Measurements from ENCODE around the gene ZCCHC7. TPM values are rescaled to one million over a fixed set of nuclear protein-coding genes. Genes with fewer than 3 reads are reported as not detected.
"Not testable (repeated sequence)": the region's sequence is repeated elsewhere in the genome, so short reads cannot be mapped to it uniquely, and the experiment has no call there.

The ZCCHC7 gene
- total and polyA plus RNA-seq, 4 donors: 9.8 to 30.5 (median 18.8) TPM

DNA sequence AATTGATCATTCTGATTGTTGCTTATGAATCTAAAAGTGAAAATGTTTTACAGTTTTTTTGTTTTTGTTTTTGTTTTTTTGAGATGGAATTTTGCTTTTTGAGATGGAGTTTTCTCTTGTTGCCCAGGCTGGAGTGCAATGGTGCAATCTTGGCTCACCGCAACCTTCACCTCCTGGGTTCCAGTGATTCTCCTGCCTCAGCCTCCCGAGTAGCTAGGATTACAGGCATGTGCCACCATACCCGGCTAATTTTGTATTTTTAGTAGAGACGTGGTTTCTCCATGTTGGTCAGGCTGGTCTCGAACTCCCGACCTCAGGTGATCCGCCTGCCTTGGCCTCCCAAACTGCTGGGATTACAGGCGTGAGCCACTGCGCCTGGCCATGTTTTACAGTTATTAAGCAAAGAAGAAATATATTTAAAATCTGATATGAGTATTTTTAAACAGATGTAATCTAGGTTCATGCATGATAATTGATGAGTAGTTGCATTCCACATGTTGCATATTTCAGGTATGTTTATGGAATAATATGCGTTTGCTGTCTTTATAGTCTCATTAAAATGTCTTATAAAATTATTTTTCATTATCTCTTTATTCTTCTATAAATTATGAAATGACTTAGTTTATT is 171.4 kb downstream of the ZCCHC7 start:
- H3K27ac ChIP-seq (ENCODE audit: low read depth in 1 of 2, low read length in 2 of 2); H3K4me1 ChIP-seq (ENCODE audit: control insufficient read depth in 1 of 2, insufficient read depth in 2 of 2, low read length in 2 of 2); DNase-seq; intact Hi-C loops (cut with DNase I); H3K4me3 ChIP-seq (ENCODE audit: low read length in 2 of 2); H3K27me3 ChIP-seq (ENCODE audit: control insufficient read depth in 1 of 2, insufficient read depth in 2 of 2, low read length in 1 of 2); H3K9me3 ChIP-seq (ENCODE audit: control insufficient read depth, low read length); ATAC-seq (ENCODE audit: low FRiP score); H3K36me3 ChIP-seq (ENCODE audit: control insufficient read depth in 1 of 2, insufficient read depth in 2 of 2, low read length in 1 of 2): not testable (repeated sequence)
- 98 to 99% methylated on average over 10 of the region's 10 CpGs for WGBS, 2 donors

DNA sequence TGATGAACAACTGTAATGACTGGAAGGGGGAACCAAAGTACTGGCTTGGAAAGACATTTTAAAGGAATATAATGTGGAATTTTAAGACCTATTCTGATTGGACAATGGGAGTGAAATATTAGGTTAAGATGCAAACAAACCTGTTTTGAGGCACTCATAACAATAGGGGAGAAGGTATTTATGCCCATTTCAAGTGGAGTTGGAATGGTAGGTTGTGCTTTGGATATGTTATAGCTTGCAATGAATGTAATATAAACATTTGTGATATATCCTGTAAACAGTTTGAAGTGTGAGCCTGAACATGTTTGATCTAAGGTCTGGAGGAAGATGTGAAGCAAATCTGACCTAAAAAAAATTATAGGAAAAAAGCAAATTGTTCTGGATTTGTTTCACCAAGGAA is 172.5 kb downstream of the ZCCHC7 start:
- H3K9me3 ChIP-seq (ENCODE audit: control insufficient read depth, low read length): no peaks in the 10 kb centered on the region
- intact Hi-C loops (cut with DNase I): no loop called here
- H3K4me1 ChIP-seq (ENCODE audit: control insufficient read depth in 1 of 2, insufficient read depth in 2 of 2, low read length in 2 of 2): no peaks in the 10 kb centered on the region
- H3K27ac ChIP-seq (ENCODE audit: low read depth in 1 of 2, low read length in 2 of 2): no peak overlapping the region
- no peaks in the 10 kb centered on the region for H3K36me3 ChIP-seq (ENCODE audit: control insufficient read depth in 1 of 2, insufficient read depth in 2 of 2, low read length in 1 of 2)
- no peak overlapping the region for H3K4me3 ChIP-seq (ENCODE audit: low read length in 2 of 2)
- DNase-seq (no peak), ATAC-seq (ENCODE audit: low FRiP score) (no peak)
- no peaks in the 10 kb centered on the region for H3K27me3 ChIP-seq (ENCODE audit: control insufficient read depth in 1 of 2, insufficient read depth in 2 of 2, low read length in 1 of 2)

DNA sequence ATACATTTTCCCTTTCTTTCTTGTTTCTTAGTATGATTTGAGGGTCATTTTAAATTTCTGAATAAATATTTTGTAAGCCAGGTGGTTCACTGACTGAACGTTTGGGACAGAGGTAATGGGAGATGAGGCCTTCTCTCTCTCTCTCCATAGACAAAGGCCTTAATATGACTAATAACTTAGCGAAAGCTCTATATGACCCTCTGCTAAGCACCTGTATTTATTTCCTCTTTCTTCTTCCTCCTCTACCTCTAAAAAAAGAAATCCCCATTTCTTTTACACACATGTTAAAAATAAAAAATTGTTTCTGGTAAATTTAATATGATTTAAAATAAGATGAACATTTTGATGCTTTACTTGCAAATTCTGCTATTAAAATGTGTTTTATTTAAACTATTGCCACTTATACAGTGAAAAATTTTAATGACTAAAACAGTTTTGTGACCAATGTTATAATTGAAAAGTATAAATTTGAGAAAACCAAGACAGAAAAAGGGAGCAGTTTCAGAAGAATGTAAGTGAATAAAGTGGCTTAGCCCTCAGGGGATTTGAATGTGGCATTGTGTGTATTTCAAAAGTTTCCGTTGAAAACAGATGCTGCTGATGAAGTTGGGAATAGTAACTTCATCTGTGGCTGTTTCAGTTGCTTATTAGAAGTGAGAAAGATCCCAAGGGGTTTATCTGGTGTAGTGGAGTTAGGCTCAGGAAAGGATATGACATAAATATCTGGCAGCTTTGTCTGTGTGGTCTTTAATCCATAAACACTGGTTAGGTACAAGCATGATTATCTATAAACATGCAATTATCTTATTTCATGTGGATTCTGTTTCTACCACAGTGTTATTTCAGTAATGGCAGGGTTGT is 173.5 kb downstream of the ZCCHC7 start:
- WGBS, 2 donors: 63 to 71% methylated on average over 3 of the region's 3 CpGs
- intact Hi-C loops (cut with DNase I): no loop called here

DNA sequence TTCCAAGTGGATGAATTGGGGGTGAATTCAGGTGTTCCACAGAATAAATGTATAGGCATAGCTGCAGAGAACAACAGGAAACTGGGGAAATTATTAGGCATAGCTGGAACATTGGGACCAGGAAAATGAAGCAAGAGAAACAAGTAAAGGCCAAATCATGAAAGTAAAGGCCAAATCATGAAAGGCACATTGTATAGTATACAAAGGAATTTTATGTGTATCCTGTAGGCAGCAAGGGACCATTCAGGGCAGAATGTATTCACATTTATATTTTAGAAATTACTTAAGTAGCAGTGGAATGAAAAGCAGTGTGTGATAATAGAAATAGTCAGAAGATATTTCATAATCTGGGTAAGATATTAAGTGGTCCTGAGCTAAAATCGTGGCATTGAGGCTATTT is 174.8 kb downstream of the ZCCHC7 start:
- DNase-seq: no peak
- H3K27me3 ChIP-seq (ENCODE audit: control insufficient read depth in 1 of 2, insufficient read depth in 2 of 2, low read length in 1 of 2): no peaks in the 10 kb centered on the region
- H3K4me1 ChIP-seq (ENCODE audit: control insufficient read depth in 1 of 2, insufficient read depth in 2 of 2, low read length in 2 of 2): no peaks in the 10 kb centered on the region
- ATAC-seq (ENCODE audit: low FRiP score): no peak
- H3K36me3 ChIP-seq (ENCODE audit: control insufficient read depth in 1 of 2, insufficient read depth in 2 of 2, low read length in 1 of 2): no peaks in the 10 kb centered on the region
- intact Hi-C loops (cut with DNase I): no loop called here
- H3K4me3 ChIP-seq (ENCODE audit: low read length in 2 of 2): no peak overlapping the region
- no peaks in the 10 kb centered on the region for H3K9me3 ChIP-seq (ENCODE audit: control insufficient read depth, low read length)
- 23 to 30% methylated on average over 1 of the region's 1 CpG for WGBS, 2 donors
- no peak overlapping the region for H3K27ac ChIP-seq (ENCODE audit: low read depth in 1 of 2, low read length in 2 of 2)

More for the DNA sequence above, 173.5 kb downstream of the ZCCHC7 start:
- H3K4me3 ChIP-seq (ENCODE audit: low read length in 2 of 2): no peak overlapping the region
- H3K27me3 ChIP-seq (ENCODE audit: control insufficient read depth in 1 of 2, insufficient read depth in 2 of 2, low read length in 1 of 2): no peaks in the 10 kb centered on the region
- H3K9me3 ChIP-seq (ENCODE audit: control insufficient read depth, low read length): no peaks in the 10 kb centered on the region
- H3K36me3 ChIP-seq (ENCODE audit: control insufficient read depth in 1 of 2, insufficient read depth in 2 of 2, low read length in 1 of 2): no peaks in the 10 kb centered on the region
- no peak overlapping the region for H3K27ac ChIP-seq (ENCODE audit: low read depth in 1 of 2, low read length in 2 of 2)
- DNase-seq (no peak), ATAC-seq (ENCODE audit: low FRiP score) (no peak)
- no peaks in the 10 kb centered on the region for H3K4me1 ChIP-seq (ENCODE audit: control insufficient read depth in 1 of 2, insufficient read depth in 2 of 2, low read length in 2 of 2)

DNA sequence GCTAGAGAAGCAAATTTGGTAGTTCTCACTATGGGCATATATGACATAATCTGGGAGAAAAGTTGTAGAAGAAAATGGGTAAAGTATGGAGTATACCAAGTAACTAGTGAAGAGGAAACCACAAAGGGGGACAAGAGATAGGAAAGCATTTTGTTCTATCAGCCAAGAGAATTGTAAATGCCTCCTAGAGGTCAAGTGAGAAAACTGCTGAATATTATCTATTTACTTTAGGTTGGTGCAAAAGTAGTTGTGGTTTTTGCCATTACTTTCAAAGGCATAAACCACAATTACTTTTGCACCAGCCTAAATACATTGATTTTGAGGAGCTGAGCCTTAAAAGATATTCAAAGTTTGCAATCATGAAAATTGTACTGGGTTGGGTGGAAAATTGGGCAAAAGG is 175.4 kb downstream of the ZCCHC7 start:
- Histone ChIP-seq H3K36me3 (ENCODE audit: control insufficient read depth in 1 of 2, insufficient read depth in 2 of 2, low read length in 1 of 2) (no peaks in the 10 kb centered on the region), H3K4me3 (ENCODE audit: low read length in 2 of 2) (no peak overlapping the region), H3K27me3 (ENCODE audit: control insufficient read depth in 1 of 2, insufficient read depth in 2 of 2, low read length in 1 of 2) (no peaks in the 10 kb centered on the region), H3K9me3 (ENCODE audit: control insufficient read depth, low read length) (no peaks in the 10 kb centered on the region), H3K27ac (ENCODE audit: low read depth in 1 of 2, low read length in 2 of 2) (no peak overlapping the region), H3K4me1 (ENCODE audit: control insufficient read depth in 1 of 2, insufficient read depth in 2 of 2, low read length in 2 of 2) (no peaks in the 10 kb centered on the region)
- DNase-seq (no peak), ATAC-seq (ENCODE audit: low FRiP score) (no peak)
- intact Hi-C loops (cut with DNase I): no loop called here

DNA sequence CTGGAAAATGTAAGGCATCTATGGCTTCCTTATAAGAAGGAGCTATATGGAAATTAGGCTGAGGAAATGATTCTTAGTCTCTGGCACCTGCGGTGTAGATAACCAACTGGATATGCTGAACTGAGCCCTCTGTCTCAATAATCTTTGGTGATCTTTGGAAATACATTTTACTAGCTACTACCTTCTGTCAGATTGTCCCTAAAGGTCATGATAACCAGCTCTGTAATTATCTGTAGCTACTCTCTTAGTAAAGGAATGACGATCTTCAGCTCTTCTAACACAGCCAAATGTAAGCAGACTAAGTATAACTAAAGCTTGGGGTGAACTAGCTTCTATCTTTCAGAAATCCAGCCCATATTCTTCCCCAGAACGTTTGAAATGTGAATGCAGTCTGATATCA is 177.2 kb downstream of the ZCCHC7 start:
- no peaks in the 10 kb centered on the region for H3K9me3 ChIP-seq (ENCODE audit: control insufficient read depth, low read length)
- H3K27ac ChIP-seq (ENCODE audit: low read depth in 1 of 2, low read length in 2 of 2): no peak overlapping the region
- H3K4me1 ChIP-seq (ENCODE audit: control insufficient read depth in 1 of 2, insufficient read depth in 2 of 2, low read length in 2 of 2): no peaks in the 10 kb centered on the region
- intact Hi-C loops (cut with DNase I): no loop called here
- WGBS, 2 donors: 84 to 86% methylated on average over 3 of the region's 3 CpGs
- H3K27me3 ChIP-seq (ENCODE audit: control insufficient read depth in 1 of 2, insufficient read depth in 2 of 2, low read length in 1 of 2): no peaks in the 10 kb centered on the region
- ATAC-seq (ENCODE audit: low FRiP score) (no peak), DNase-seq (no peak)
- no peak overlapping the region for H3K4me3 ChIP-seq (ENCODE audit: low read length in 2 of 2)
- no peaks in the 10 kb centered on the region for H3K36me3 ChIP-seq (ENCODE audit: control insufficient read depth in 1 of 2, insufficient read depth in 2 of 2, low read length in 1 of 2)

DNA sequence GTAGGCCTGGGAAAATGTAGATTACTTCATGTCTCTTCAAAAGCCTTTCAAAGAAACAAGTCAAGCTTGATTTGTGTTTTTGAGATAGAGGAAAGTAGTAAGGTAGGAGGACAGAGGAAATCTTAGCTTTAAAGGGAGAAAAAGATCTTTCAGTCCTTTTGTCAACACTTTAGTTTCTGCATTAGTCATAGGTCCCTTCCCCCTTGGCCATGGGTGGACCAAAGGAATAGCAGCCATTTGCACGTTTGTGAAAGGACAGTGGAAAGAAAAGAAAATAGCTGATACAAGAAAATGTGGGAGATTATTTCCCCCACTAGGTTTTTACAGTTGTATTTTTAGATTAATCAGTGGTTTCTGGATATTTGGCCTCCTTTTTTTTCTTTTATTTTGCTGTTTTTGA is 180.2 kb downstream of the ZCCHC7 start:
- Histone ChIP-seq H3K9me3 (ENCODE audit: control insufficient read depth, low read length) (no peaks in the 10 kb centered on the region), H3K4me3 (ENCODE audit: low read length in 2 of 2) (no peak overlapping the region), H3K4me1 (ENCODE audit: control insufficient read depth in 1 of 2, insufficient read depth in 2 of 2, low read length in 2 of 2) (no peaks in the 10 kb centered on the region), H3K27me3 (ENCODE audit: control insufficient read depth in 1 of 2, insufficient read depth in 2 of 2, low read length in 1 of 2) (no peaks in the 10 kb centered on the region), H3K36me3 (ENCODE audit: control insufficient read depth in 1 of 2, insufficient read depth in 2 of 2, low read length in 1 of 2) (peaks cover 0 to 4% of the 10 kb centered on the region in 2 donors), H3K27ac (ENCODE audit: low read depth in 1 of 2, low read length in 2 of 2) (no peak overlapping the region)
- intact Hi-C loops (cut with DNase I): no loop called here
- DNase-seq: no peak
- no peak for ATAC-seq (ENCODE audit: low FRiP score)
- WGBS, 2 donors: 25 to 27% methylated on average over 1 of the region's 1 CpG

DNA sequence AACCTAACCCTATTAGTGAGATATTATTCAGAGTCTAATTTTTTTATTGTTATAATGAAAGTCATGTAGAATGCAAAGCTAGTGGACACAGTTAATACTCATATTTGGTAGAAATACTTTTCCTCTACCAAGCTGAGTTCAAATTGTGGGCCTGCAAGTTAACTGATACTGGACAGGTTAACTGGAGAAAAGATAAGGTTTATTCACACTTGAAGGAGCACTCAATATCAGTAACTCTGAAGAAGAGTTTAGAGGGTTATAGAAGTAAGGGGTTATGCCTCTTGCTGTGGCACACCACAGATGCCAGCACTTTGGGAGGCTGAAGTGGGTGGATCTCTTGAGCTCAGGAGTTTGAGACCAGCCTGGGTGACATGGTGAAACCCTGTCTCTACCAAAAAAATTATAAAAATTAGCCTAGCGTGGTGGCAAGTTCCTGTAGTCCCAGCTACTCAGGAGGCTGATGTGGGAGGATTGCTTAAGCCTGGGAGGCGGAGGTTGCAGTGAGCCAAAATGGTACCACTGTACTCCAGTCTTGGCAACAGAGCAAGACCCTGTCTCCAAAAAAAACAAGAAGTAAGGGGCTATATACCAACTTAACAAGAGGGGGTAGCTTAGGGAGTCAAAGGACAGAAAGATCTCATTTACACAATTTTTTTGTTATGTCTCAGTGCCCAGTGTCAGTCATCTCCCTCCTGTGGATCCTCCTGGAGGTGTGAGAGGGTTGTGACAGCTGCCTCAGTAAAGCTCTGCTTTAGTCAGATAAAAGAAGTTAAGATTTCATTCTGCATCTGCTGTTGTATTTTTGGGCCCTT is 180.9 kb downstream of the ZCCHC7 start:
- no peaks in the 10 kb centered on the region for H3K4me1 ChIP-seq (ENCODE audit: control insufficient read depth in 1 of 2, insufficient read depth in 2 of 2, low read length in 2 of 2)
- H3K9me3 ChIP-seq (ENCODE audit: control insufficient read depth, low read length): no peaks in the 10 kb centered on the region
- 92 to 97% methylated on average over 2 of the region's 2 CpGs for whole genome bisulfite sequencing, 2 donors
- ATAC-seq (ENCODE audit: low FRiP score): no peak
- H3K27ac ChIP-seq (ENCODE audit: low read depth in 1 of 2, low read length in 2 of 2): no peak overlapping the region
- no peak overlapping the region for H3K4me3 ChIP-seq (ENCODE audit: low read length in 2 of 2)
- peaks cover 0 to 4% of the 10 kb centered on the region in 2 donors for H3K36me3 ChIP-seq (ENCODE audit: control insufficient read depth in 1 of 2, insufficient read depth in 2 of 2, low read length in 1 of 2)
- intact Hi-C loops (cut with DNase I): no loop called here
- no peak for DNase-seq
- H3K27me3 ChIP-seq (ENCODE audit: control insufficient read depth in 1 of 2, insufficient read depth in 2 of 2, low read length in 1 of 2): no peaks in the 10 kb centered on the region

All from aorta (tissue), 5 donors.